Activated CD8-positive, alpha-beta memory T cell treated with anti-CD3 and anti-CD28 coated beads for 36 hours (primary cell): ENCODE measurements around the gene AFTPH. TPM values are rescaled to one million over a fixed set of nuclear protein-coding genes. Genes with fewer than 3 reads are reported as not detected.

Source experiments
- CTCF ChIA-PET: fragments of 350-600 bp; sonication (Branson Sonifier 250); formaldehyde crosslinking; loops from one replicate; lab custom pipeline; 2021; ENCODE audit warnings: antibody characterized with exemption; lab: Charles Lee
- POLR2A ChIA-PET: fragments of 350-600 bp; sonication (Branson Sonifier 250); formaldehyde crosslinking; loops from one replicate; lab custom pipeline; 2021; ENCODE audit warnings: antibody characterized with exemption; lab: Charles Lee
- total RNA-seq, 2 experiments: library from RNA; stranded (reverse); gene quantifications; one replicate each; pipeline ENCODE4 v1.2.3, GENCODE V29; 2021

The AFTPH gene
- total RNA-seq, 2 experiments from 2014 or later = 37.0 to 39.4 TPM

DNA sequence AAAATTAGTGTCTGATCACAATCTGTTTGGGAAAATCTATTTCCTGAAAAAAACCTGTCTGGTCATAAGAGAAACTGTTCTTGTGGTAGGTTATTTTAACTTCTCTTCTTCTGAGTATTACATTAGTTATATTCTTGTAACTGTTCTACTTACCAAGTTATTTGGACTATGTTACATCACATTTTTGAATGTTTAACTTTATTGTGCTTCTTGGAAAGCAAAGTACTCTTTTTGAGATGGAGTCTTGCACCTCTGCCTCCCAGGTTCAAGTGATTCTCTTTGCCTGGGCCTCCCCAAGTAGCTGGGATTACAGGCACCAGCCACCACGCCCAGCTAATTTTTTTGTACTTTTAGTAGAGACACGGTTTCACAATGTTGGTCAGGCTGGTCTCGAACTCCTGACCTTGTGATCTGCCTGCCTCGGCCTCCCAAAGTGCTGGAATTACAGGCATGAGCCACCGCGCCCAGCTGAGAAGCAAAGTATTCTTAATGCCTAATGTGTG, 39.4 kb downstream of the AFTPH start:
- CTCF ChIA-PET = no interaction called here

GRCh38 chr2:64565949-64566710, 42.0 kb downstream of the AFTPH start:
- ChIA-PET POLR2A (no interaction called here), CTCF (no interaction called here)

More for the DNA sequence above, 39.4 kb downstream of the AFTPH start:
- POLR2A ChIA-PET = no interaction called here

- CTCF ChIA-PET = no interaction called here
Measured at GRCh38 chr2:64567473-64567872, 43.3 kb downstream of the AFTPH start.

GRCh38 chr2:64568836-64569235, 44.7 kb downstream of the AFTPH start:
- ChIA-PET CTCF (no interaction called here), POLR2A (no interaction called here)

More at GRCh38 chr2:64567473-64567872, 43.3 kb downstream of the AFTPH start:
- POLR2A ChIA-PET = no interaction called here

DNA sequence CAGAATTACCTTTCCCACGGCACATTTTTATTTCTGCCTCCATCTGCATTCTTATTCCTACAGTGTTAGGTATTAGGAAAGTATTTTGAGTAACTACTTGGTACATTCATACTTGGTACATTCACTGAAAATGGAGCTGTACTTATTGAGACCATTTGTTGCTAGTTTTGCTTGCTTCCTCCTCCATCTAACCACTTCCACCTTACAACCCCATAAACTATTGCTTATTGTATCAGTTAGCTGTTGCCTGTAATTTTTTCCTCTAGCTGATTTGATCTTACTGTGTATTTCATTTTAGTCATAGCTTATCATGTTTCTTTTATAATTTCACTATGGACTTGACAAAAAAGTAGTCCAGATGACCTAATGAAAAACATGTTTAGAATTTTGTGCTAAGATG, 50.7 kb downstream of the AFTPH start:
- POLR2A ChIA-PET = no interaction called here
- CTCF ChIA-PET = no interaction called here

- ChIA-PET CTCF (interaction anchor here (1.2 kb wide), 1 partner anchor 283 kb away, joined by 4 read pairs; no protein-coding TSS in a partner anchor), POLR2A (no interaction called here)
Measured at GRCh38 chr2:64581018-64581417, 56.9 kb downstream of the AFTPH start.

GRCh38 chr2:64581777-64582539, 57.8 kb downstream of the AFTPH start:
- POLR2A ChIA-PET = no interaction called here
- CTCF ChIA-PET = interaction anchor here (1.2 kb wide), 1 partner anchor 283 kb away, joined by 4 read pairs; no protein-coding TSS in a partner anchor

DNA sequence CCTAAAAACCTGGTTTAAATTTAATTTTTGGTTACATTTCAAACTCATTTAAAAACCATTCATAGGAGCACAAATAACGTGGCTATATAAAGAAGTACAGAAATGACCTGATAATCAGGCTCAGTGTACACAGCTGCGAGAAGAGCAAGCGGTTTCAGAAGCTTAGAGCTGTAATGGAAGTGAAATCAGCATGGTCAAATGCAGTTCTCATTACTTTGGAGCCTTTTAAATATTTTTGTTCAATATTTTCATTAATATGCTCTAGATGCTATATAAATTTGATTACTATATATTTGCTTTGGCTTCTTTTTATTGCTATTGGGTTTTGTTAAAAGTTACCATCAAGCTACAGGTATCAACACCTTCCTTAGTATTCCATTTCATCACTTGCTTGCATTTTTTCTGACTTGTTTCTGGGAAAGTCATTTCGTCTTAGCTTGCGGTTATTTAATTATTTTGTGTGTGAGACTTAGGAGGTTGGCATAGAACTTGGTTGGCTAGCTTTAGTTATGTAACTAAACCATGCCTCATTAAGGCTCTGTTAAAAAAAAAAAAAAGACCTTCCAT, 58.7 kb downstream of the AFTPH start:
- ChIA-PET POLR2A (interaction anchor here (0.5 to 0.7 kb wide), 2 partner anchors 9 to 408 kb away, joined by 3 read pairs; no protein-coding TSS in a partner anchor), CTCF (interaction anchor here (0.8 kb wide), 1 partner anchor 24 kb away, joined by 3 read pairs; no protein-coding TSS in a partner anchor)

- CTCF ChIA-PET = interaction anchor here (0.6 to 1.4 kb wide), 8 partner anchors 10 to 531 kb away, joined by 3 to 9 read pairs (median 3); no protein-coding TSS in a partner anchor
Measured at GRCh38 chr2:64586054-64586453, 61.9 kb downstream of the AFTPH start.

GRCh38 chr2:64586883-64587481, 62.9 kb downstream of the AFTPH start:
- ChIA-PET POLR2A (no interaction called here), CTCF (interaction anchor here (1.0 to 1.4 kb wide), 10 partner anchors 14 to 290 kb away, joined by 3 to 9 read pairs (median 4); no protein-coding TSS in a partner anchor)

More at GRCh38 chr2:64586054-64586453, 61.9 kb downstream of the AFTPH start:
- POLR2A ChIA-PET = no interaction called here

DNA sequence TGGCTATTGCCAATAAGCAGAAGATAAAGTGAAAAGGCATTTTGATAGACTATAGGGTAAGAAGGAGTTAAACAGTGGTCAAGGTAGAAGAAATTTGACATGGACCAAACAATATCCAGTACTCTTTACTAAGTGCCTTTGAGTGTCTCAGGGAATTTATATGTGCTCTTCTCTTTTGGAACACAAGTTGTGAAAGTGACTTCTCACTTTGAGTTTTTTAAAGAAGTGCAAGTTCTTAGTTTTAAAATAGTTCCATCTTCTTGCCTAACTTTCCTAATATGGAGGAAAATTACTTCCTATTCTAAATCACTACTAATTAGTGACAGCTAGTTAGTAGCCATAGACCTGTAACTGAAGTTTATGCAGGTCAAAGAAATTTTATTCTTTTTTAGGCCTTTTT, 63.4 kb downstream of the AFTPH start:
- POLR2A ChIA-PET = no interaction called here
- CTCF ChIA-PET = interaction anchor here (1.0 to 1.4 kb wide), 7 partner anchors 15 to 281 kb away, joined by 3 to 9 read pairs (median 4); no protein-coding TSS in a partner anchor

GRCh38 chr2:64591188-64591587, 67.1 kb downstream of the AFTPH start:
- POLR2A ChIA-PET = no interaction called here

DNA sequence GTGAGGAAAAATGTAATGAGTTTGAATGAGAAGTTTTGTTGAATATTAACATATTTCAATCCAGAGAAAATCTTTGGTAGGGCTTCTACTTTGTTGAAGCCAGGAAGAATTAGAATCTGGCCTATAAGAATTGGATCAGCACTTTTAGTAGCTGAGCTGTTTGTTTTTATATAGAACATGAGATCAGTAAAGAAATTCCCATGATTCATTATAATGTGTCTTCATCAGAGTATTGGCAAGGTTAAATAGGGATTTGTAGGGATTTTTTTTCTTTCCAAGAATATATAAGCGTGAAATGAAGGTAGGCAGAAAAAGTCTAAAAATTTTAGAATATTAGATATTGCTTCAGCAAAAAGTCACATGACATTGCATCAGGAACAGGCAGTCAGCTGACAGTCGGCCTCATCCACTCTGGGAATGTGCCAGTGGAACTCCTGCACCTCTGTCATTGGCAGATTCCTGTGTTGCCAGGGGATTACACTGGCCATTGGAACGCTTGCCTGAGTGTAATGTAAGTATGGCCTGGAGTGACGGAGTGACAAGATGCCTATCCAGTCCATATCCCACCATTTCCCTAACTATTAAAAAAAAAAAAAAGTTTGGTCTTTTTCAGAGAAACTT, 69.0 kb downstream of the AFTPH start:
- CTCF ChIA-PET = interaction anchor here (1.3 kb wide), 1 partner anchor 16 kb away, joined by 3 read pairs; no protein-coding TSS in a partner anchor
- POLR2A ChIA-PET = no interaction called here

More at GRCh38 chr2:64591188-64591587, 67.1 kb downstream of the AFTPH start:
- CTCF ChIA-PET = no interaction called here

GRCh38 chr2:64594226-64594989, 70.3 kb downstream of the AFTPH start:
- POLR2A ChIA-PET = interaction anchor here (0.6 to 1.1 kb wide), 5 partner anchors 11 to 268 kb away, joined by 4 to 9 read pairs (median 5); no protein-coding TSS in a partner anchor
- CTCF ChIA-PET = interaction anchor here (1.3 kb wide), 1 partner anchor 52 kb away, joined by 3 read pairs; no protein-coding TSS in a partner anchor

GRCh38 chr2:64595397-64596176, 71.5 kb downstream of the AFTPH start:
- ChIA-PET CTCF (interaction anchor here (0.8 to 1.2 kb wide), 2 partner anchors 9 to 108 kb away, joined by 3 read pairs; no protein-coding TSS in a partner anchor), POLR2A (no interaction called here)

DNA sequence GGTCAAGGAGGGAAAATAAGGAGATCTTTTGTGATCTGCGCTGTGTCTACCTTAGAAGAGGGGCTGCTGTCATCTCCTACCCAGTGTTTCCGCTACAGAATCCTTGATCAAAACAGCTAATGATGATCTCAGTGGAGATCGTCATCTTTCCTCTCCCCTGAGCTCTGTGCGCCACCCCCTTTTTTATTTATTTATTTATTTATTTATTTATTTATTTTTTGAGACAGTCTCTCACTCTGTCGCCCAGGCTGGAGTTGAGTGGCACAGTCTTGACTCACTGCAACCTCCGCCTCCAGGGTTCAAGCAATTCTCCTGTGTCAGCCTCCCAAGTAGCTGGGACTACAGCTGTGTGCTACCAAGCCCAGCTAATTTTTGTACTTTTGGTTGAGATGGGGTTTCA, 74.1 kb downstream of the AFTPH start:
- POLR2A ChIA-PET = no interaction called here
- CTCF ChIA-PET = interaction anchor here (1.0 to 1.2 kb wide), 2 partner anchors 13 to 275 kb away, joined by 3 read pairs; no protein-coding TSS in a partner anchor
